GM19328 (cell line): Measurements from ENCODE around the gene CYP2S1.
"Not testable (repeated sequence)": the region's sequence is repeated elsewhere in the genome, so short reads cannot be mapped to it uniquely, and the experiment has no call there.

Source experiments
- ATAC-seq: cut with Tn5 transposase; IDR thresholded peaks from one replicate; pipeline ENCODE4 v1.9.1; 2021; ENCODE audit warnings: mild to moderate bottlenecking, moderate library complexity; ENCODE audit not compliant: unreplicated experiment

CYP2S1 gene

GRCh38 chr19:41194157-41194552 is 1.1 kb downstream of the CYP2S1 start:
- no peak for ATAC-seq

GRCh38 chr19:41195675-41196497 is 2.9 kb downstream of the CYP2S1 start:
- ATAC-seq: no peak

- no peak for ATAC-seq
Observed at GRCh38 chr19:41198559-41198958, 5.5 kb downstream of the CYP2S1 start.

GRCh38 chr19:41203371-41203770 is 10.4 kb downstream of the CYP2S1 start:
- ATAC-seq: no peak

GRCh38 chr19:41204338-41204737 is 11.3 kb downstream of the CYP2S1 start:
- not testable (repeated sequence) for ATAC-seq

GRCh38 chr19:41205995-41206394 is 13.0 kb downstream of the CYP2S1 start:
- no peak for ATAC-seq

GRCh38 chr19:41206456-41206855 is 13.4 kb downstream of the CYP2S1 start:
- ATAC-seq: no peak

- ATAC-seq: no peak
Observed at GRCh38 chr19:41206926-41207750, 14.1 kb downstream of the CYP2S1 start.

GRCh38 chr19:41214161-41214560 is 21.1 kb downstream of the CYP2S1 start:
- ATAC-seq: no peak

- ATAC-seq: no peak
Observed at GRCh38 chr19:41217741-41218140, 24.7 kb downstream of the CYP2S1 start.

GRCh38 chr19:41218249-41218614 is 25.2 kb downstream of the CYP2S1 start:
- ATAC-seq: no peak

GRCh38 chr19:41218615-41219507 is 25.8 kb downstream of the CYP2S1 start, which contains the start of gene AXL:
AXL (plus strand) TSS chr19:41219223; CDS start chr19:41219393, 170 bp downstream.
- no peak for ATAC-seq

- ATAC-seq: no peak
Observed at GRCh38 chr19:41219924-41220567, 27.0 kb downstream of the CYP2S1 start.

GRCh38 chr19:41220811-41221210 is 27.8 kb downstream of the CYP2S1 start:
- ATAC-seq: no peak

GRCh38 chr19:41221514-41222205 is 28.6 kb downstream of the CYP2S1 start:
- ATAC-seq: no peak

- no peak for ATAC-seq
Observed at GRCh38 chr19:41222240-41222639, 29.2 kb downstream of the CYP2S1 start.

GRCh38 chr19:41223431-41224234 is 30.6 kb downstream of the CYP2S1 start:
- no peak for ATAC-seq

GRCh38 chr19:41224632-41225031 is 31.6 kb downstream of the CYP2S1 start:
- no peak for ATAC-seq
